HG03469 (cell line): Measurements from ENCODE around the gene ESRP2.

Experiments used
- ATAC-seq: cut with Tn5 transposase; IDR thresholded peaks from one replicate; pipeline ENCODE4 v1.9.1; 2021; ENCODE audit warnings: mild to moderate bottlenecking, moderate library complexity, moderate number of reproducible peaks; ENCODE audit not compliant: unreplicated experiment

Gene ESRP2

GRCh38 chr16:68227183-68227793 lies 8.6 kb downstream of the ESRP2 start:
- no peak for ATAC-seq

DNA sequence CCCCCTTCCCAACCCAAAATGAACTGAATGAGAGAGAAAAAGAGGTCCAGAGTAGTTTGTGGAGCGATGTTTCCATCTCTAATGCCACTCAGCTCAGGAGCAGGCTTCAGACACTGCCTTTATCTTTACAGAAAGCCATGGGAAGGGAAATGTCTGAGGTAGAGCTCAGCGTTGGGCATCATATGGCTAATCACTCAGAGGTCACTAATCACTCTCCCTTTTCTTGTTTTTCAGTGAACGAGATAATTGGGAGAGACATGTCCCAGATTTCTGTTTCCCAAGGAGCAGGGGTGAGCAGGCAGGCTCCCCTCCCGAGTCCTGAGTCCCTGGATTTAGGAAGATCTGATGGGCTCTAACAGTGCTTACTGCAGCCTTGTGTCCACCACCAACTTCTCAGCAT lies 9.8 kb downstream of the ESRP2 start:
- ATAC-seq, result no peak

DNA sequence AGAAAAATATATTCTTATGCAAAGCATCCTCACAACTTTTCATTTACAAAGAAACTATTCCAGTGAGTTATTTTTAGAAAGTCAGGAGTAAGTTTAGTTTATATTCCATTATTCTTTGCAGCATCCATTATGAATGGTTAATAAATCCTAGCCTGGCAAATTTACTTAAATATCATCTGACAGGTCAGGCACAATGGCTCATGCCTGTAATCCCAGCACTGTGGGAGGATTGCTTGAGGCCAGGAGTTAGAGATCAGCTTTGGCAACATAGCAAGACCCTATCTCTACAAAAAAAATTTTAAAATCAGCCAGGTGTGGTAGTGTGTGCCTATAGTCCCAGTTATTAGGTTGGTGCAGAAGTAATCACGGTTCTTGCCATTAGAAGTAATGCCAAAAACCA lies 12.9 kb downstream of the ESRP2 start:
- ATAC-seq, result no peak

- no peak for ATAC-seq
Observed at GRCh38 chr16:68219725-68220351, 16.1 kb downstream of the ESRP2 start.

DNA sequence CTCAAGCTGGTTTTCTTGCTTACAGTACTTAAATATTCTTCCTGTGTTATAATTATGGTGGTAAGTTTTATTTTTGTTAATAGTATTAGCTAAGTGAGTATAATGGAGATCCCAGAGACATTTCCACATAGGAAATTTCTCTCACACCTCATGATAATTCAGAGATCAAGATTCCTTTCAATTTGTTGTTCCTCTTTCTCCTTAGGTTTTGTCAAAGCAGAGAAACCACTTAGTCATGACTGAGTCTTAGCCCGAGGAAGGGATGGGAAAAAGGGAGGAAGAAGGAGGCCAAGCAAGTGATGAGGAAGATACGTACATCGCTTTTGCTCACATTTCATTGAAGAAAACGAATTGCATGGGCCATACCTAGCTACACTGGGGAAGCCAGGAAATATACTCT lies 18.4 kb downstream of the ESRP2 start:
- ATAC-seq, result no peak

- ATAC-seq, result no peak
Observed at GRCh38 chr16:68216240-68216639, 19.7 kb downstream of the ESRP2 start.

- ATAC-seq, result no peak
Observed at GRCh38 chr16:68215302-68215701, 20.6 kb downstream of the ESRP2 start.

GRCh38 chr16:68214726-68215125 lies 21.2 kb downstream of the ESRP2 start:
- ATAC-seq, result no peak

DNA sequence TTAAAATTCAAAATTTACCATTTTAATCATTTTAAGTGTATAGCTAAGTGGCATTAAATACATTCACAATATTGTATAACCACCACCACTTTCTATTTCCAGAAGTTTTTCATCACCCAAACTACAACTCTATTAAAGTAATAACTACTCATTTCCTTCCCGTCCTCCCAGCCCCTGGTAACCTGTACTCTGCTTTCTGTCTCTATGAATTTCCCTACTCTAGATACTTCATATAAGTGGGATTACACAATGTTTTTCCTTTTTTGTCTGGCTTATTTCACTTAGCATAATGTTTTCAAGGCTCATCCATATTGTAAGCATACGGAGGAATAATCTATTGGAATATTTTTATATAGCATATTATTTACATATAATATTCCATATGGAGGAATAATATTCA lies 29.7 kb downstream of the ESRP2 start:
- no peak for ATAC-seq

- no peak for ATAC-seq
Observed at GRCh38 chr16:68202091-68202519, 33.8 kb downstream of the ESRP2 start.

- no peak for ATAC-seq
Observed at GRCh38 chr16:68200088-68200783, 35.7 kb downstream of the ESRP2 start.

DNA sequence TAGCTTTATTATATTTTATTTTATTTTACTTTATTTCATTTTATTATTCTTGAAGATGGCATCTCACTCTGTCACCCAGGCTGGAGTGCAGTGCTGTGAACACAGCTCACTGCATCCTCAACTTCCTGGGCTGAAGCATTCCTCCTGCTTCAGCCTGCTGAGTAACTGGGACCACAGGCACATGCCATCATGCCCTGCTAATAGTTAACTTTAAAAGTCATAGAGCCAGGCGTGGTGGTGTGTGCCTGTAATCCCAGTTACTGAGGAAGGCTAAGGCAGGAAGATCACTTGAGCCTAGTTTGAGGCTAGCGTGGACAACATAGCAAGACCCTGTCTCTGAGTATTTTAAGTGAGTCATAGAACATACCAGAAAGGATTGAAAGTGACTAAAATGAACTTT lies 38.7 kb downstream of the ESRP2 start:
- no peak for ATAC-seq

DNA sequence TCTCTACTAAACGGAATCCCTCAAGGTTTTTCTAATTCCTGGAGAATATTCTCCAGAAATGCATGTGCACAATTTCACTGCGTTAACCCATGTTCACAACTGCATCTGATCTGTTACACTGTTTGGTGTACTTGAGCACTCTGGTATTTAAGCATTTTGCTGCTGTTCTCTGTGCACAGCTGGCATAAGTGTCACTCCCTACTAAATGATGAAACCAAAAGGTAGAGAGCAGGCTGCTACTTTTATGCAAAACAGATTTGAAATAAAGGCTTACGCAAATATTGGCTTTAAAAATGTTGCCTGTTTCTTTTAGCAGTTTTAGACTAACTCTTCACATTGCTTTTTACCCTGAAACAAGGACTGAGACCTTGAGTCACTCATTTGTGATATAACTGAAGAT lies 41.7 kb downstream of the ESRP2 start:
- no peak for ATAC-seq

DNA sequence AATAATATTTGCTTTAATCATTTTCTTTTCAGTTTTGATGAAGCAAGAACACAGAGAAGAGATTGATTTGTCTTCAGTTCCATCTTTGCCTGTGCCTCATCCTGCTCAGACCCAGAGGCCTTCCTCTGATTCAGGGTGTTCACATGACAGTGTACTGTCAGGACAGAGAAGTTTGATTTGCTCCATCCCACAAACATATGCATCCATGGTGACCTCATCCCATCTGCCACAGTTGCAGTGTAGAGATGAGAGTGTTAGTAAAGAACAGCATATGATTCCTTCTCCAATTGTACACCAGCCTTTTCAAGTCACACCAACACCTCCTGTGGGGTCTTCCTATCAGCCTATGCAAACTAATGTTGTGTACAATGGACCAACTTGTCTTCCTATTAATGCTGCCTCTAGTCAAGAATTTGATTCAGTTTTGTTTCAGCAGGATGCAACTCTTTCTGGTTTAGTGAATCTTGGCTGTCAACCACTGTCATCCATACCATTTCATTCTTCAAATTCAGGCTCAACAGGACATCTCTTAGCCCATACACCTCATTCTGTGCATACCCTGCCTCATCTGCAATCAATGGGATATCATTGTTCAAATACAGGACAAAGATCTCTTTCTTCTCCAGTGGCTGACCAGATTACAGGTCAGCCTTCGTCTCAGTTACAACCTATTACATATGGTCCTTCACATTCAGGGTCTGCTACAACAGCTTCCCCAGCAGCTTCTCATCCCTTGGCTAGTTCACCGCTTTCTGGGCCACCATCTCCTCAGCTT lies 45.0 kb downstream of the ESRP2 start:
- ATAC-seq, result no peak

- ATAC-seq, result no peak
Observed at GRCh38 chr16:68190081-68190480, 45.8 kb downstream of the ESRP2 start.

GRCh38 chr16:68188170-68188569 lies 47.8 kb downstream of the ESRP2 start:
- ATAC-seq, result no peak

DNA sequence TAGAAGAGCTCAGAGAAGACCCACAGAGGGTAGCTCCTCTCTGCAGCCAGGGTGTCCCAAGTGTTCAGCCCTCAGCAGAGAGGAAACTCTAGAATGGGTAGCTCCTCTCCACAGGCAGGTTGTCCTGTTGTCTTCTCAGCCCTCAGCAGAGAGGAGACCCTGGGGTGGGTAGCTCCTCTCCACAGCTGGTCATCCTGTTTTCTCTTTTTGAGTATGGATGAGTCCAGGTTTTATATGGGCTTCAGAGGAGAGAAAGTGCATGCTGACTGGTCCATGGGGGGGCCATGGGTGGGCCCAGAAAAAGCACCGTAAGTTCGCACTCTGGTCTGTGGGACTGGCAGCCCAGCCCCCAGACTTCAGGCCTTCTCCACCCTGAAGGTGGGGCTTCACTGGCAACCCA lies 48.4 kb downstream of the ESRP2 start:
- no peak for ATAC-seq

- ATAC-seq, result no peak
Observed at GRCh38 chr16:68186877-68187276, 49.0 kb downstream of the ESRP2 start.

GRCh38 chr16:68183046-68183445 lies 52.9 kb downstream of the ESRP2 start:
- no peak for ATAC-seq

- no peak for ATAC-seq
Observed at GRCh38 chr16:68179855-68180254, 56.1 kb downstream of the ESRP2 start.

- ATAC-seq, result no peak
Observed at GRCh38 chr16:68179196-68179795, 56.6 kb downstream of the ESRP2 start.
